Pancreas (tissue), 10 donors: ENCODE measurements around the gene UFSP1. TPM values are rescaled to one million over a fixed set of nuclear protein-coding genes. Genes with fewer than 3 reads are reported as not detected.

Experiments used
- ATAC-seq, 4 donors: fragments of 200-7000 bp; cut with Tn5 transposase; one replicate each; pipeline versions ENCODE4 v1.8.0 to v1.9.1; 2020; ENCODE audit warnings: mild to moderate bottlenecking in 4 of 4, moderate library complexity in 4 of 4
- DNase-seq, 6 donors: peaks; one replicate each; pipeline ENCODE4 v3.0.0-alpha.2; 2020
- FAIRE-seq: peaks from 2 replicates; lab custom pipeline; 2012; peaks lifted over from hg19 to GRCh38; lab: Jason Lieb, UNC
- H3K27ac ChIP-seq, 4 donors: fragments of 200-600 bp; sonication (generic); 1 replicate in 3 of 4; 2 replicates in 1 of 4; pipeline versions ENCODE4 v1.5.0 to v1.8.0; 2020
- H3K27me3 ChIP-seq, 4 donors: fragments of 200-600 bp; one replicate each; pipeline ENCODE4 v1.8.0; 2021
- H3K36me3 ChIP-seq, 3 donors: fragments of 200-600 bp; sonication (generic) in 1 of 3; one replicate each; pipeline versions ENCODE4 v1.5.0 to v1.8.0; 2020 to 2021
- H3K4me1 ChIP-seq, 3 donors: fragments of 200-600 bp; one replicate each; pipeline ENCODE4 v1.8.0; 2021
- H3K4me3 ChIP-seq, 4 donors: fragments of 200-600 bp; sonication (generic) in 2 of 4; one replicate each; pipeline versions ENCODE4 v1.5.0 to v1.8.0; 2020 to 2021
- H3K9me3 ChIP-seq, 4 donors: fragments of 200-600 bp; one replicate each; pipeline ENCODE4 v1.8.0; 2021
- WGBS, 2 donors: extraction: QIAGEN DNeasy Blood & Tissue Kit; methylation state at CpG; one replicate each; pipeline ENCODE4 v1.1.7; 2013; 5-methylcytosine and 5-hydroxymethylcytosine counted together
- intact Hi-C, 3 donors: fragments of 100-400 bp; cut with DNase I; formaldehyde crosslinking; loops; one replicate each; pipeline versions ENCODE4 v1.11.1 to v1.14.2; 2022
- polyA plus RNA-seq, 2 donors: library from polyadenylated mRNA; stranded (reverse); fragments of 200-250 nt; gene quantifications; one replicate each; pipeline ENCODE4 v1.2.3, GENCODE V29; 2013
- total RNA-seq, 6 donors: library from RNA; stranded (reverse); fragmentation: NEBNext Ultra II Directional in 4 of 6; extraction: Animal tissue kit (Norgen Biotek cat#: 25700) in 4 of 6; gene quantifications; one replicate each; pipeline versions ENCODE4 v1.2.1 to v1.2.4, GENCODE V29; 2021 to 2023
- TF ChIP-seq, protein P1 (sequence below), 4 donors: fragments of 200-600 bp; sonication (generic) in 3 of 4; IDR thresholded peaks; one replicate each; pipeline versions ENCODE4 v1.5.0 to v1.8.0; 2021; ENCODE audit warnings: antibody characterized with exemption in 4 of 4
- donor health status: healthy with polysubstance abuse.
- donor health status: DM: no; HTN: no; CAD: no; lungs with moderate emphysema.
- donor health status: DM: no; HTN: no; CAD: no.
- donor health status: control.
- donor health status: control.
- donor health status: Bipolar disorder and iron deficiency.
- donor health status: DM: yes; HTN: yes; CAD: no.
- donor health status: DM: no; HTN: no; CAD: no.
- donor health status: DM: no; HTN: no; CAD: no.
- donor health status: DM: yes; HTN: yes; CAD: no.

UFSP1 gene
- total and polyA plus RNA-seq, 8 donors = 0.83 to 6.3 (median 2.4) TPM

DNA sequence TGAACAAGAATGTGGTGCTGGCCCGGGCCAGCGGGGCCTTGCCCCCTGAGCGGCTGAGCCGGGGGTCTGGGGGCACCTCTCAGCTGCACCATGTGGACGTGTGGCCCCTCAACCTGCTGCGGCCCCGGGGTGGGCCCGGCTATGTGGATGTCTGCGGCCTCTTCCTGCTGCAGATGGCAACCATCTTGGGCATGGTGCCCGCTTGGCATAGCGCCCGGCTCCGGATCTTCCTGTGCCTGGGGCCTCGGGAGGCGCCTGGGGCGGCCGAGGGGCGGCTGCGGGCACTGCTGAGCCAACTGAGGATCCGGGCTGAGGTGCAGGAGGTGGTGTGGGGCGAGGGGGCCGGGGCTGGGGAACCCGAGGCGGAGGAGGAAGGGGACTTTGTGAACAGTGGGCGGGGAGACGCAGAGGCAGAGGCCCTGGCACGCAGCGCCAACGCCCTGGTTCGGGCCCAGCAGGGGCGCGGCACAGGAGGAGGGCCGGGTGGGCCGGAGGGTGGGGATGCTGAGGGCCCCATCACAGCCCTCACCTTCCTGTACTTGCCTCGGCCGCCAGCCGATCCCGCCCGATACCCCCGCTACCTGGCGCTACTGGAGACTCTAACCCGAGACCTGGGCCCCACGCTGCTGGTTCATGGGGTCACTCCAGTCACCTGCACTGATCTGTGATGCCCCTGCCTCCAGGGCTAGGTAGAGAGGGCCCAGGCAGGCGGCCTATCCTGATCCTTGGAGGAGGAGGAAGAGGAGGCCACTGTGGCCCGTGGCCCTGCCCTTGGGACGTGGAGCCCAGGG is 23.4 kb downstream of the UFSP1 start:
- H3K4me1 ChIP-seq = peaks cover 0 to 24% (median 9%) of the 10 kb centered on the region in 3 donors

DNA sequence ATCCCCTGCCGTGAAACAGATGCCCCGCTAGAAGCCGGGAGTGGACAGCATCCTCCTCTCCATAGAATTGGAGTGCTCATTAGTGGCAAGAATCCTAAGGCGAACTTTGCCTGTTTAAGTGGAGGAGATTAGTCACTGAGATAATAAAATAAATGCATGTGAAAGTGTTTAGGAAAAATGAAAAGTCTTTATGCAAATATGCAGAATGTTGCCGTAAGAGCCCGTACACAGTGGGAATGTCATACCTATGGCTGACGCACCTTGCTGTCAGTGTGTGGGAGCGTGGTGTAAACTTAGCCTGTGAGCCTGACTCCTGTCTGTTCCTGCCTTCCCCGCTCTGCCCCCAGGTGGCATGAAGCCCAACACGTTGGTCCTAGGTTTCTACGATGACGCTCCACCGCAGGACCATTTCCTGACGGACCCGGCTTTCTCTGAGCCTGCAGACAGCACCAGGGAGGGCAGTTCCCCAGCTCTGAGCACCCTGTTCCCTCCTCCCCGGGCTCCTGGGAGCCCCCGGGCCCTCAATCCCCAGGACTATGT is 24.1 kb downstream of the UFSP1 start:
- Histone ChIP-seq H3K4me3 (no peak overlapping the region), H3K36me3 (no peaks in the 10 kb centered on the region), H3K4me1 (peaks cover 0 to 24% (median 9%) of the 10 kb centered on the region in 3 donors), H3K9me3 (no peaks in the 10 kb centered on the region), H3K27ac (peak overlapping the region in 2 of 4 donors; percentile 88 to 89), H3K27me3 (no peaks in the 10 kb centered on the region)
- 88 to 90% methylated on average over 17 of the region's 17 CpGs for WGBS, 2 donors
- FAIRE-seq (no peak), ATAC-seq (no peak), DNase-seq (peak in 1 of 6 donors; percentile 16)
- intact Hi-C loops = no loop called here
- TF ChIP-seq, protein P1, sequence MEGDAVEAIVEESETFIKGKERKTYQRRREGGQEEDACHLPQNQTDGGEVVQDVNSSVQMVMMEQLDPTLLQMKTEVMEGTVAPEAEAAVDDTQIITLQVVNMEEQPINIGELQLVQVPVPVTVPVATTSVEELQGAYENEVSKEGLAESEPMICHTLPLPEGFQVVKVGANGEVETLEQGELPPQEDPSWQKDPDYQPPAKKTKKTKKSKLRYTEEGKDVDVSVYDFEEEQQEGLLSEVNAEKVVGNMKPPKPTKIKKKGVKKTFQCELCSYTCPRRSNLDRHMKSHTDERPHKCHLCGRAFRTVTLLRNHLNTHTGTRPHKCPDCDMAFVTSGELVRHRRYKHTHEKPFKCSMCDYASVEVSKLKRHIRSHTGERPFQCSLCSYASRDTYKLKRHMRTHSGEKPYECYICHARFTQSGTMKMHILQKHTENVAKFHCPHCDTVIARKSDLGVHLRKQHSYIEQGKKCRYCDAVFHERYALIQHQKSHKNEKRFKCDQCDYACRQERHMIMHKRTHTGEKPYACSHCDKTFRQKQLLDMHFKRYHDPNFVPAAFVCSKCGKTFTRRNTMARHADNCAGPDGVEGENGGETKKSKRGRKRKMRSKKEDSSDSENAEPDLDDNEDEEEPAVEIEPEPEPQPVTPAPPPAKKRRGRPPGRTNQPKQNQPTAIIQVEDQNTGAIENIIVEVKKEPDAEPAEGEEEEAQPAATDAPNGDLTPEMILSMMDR (IDR thresholded peaks at IDR 0.05) = no peak

More for the DNA sequence above, 23.4 kb downstream of the UFSP1 start:
- FAIRE-seq (no peak), ATAC-seq (peak; percentile 8 to 43 (median 20)), DNase-seq (peak; percentile 59 to 94 (median 82))
- TF ChIP-seq, protein P1 (IDR thresholded peaks at IDR 0.05) = no peak
- Histone ChIP-seq H3K36me3 (peaks cover 0 to 7% (median 6%) of the 10 kb centered on the region in 3 donors), H3K27me3 (no peaks in the 10 kb centered on the region), H3K4me3 (peak overlapping the region in 2 of 4 donors; percentile 86 to 100), H3K9me3 (no peaks in the 10 kb centered on the region), H3K27ac (peak overlapping the region; percentile 87 to 93 (median 88))
- intact Hi-C loops = no loop called here
- 62 to 63% methylated on average over 31 to 46 of the region's 46 CpGs for WGBS, 2 donors

DNA sequence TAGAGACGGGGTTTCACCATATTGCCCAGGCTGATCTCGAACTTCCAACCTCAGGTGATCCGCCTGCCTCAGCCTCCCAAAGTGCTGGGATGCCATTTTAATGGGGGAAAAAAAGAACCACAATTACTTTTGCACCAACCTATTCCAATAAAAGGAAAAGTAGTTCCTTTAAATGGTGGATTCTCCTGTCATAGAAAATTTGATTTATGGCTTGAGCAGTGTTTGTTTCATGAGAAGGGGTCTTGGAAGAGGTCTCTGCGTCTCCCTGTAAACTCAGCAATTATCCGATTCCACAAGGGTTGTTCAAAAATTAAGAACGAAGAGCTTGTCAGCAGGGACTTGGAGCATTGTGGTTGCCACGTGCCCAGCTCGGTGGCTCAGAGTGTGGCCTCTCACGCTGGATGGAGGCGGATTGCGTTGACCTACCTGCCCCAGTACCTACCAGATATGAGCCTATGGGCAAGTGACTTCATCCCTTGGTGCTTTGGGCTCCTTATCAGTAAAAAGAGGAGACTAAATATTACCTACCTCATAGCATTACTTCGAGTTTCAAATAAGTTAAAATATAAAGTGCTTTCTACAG is 25.2 kb downstream of the UFSP1 start:
- no peak overlapping the region for H3K4me3 ChIP-seq
- H3K9me3 ChIP-seq = no peaks in the 10 kb centered on the region
- H3K36me3 ChIP-seq = no peaks in the 10 kb centered on the region
- H3K27me3 ChIP-seq = no peaks in the 10 kb centered on the region
- intact Hi-C loops = no loop called here
- H3K4me1 ChIP-seq = peaks cover 0 to 24% (median 9%) of the 10 kb centered on the region in 3 donors
- FAIRE-seq (no peak), ATAC-seq (no peak), DNase-seq (peak in 1 of 6 donors; percentile 26)
- WGBS, 2 donors = 87 to 90% methylated on average over 12 of the region's 12 CpGs
- H3K27ac ChIP-seq = no peak overlapping the region
- TF ChIP-seq, protein P1 (IDR thresholded peaks at IDR 0.05) = no peak

DNA sequence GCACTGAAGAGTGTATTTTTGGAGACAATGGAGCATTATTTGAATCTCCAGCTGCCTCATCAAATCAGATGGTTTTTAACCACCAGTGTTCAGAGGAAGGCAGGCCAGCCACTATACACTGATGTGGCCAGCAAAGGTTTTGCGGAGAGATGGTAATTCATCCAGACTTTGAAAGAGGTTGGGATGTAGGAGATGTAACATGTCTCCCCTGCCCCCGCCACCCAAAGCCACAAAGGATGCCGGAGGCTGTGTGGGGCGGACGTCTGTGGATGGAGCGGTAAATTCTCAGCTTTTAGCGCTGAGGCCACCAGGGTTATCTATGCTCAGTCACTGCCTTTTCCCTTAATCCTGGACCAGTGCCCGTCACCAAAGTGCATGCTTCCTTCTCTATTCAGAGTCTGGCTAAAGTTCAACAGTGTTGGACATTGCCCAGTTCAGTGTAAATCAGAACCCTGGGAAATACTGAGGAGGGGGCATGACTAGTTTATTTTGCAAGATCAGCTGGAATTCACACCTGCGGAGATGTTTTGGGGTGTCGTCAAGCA is 26.0 kb downstream of the UFSP1 start:
- peak in 1 of 4 donors; percentile 23 for ATAC-seq
- intact Hi-C loops = no loop called here
- H3K9me3 ChIP-seq = no peaks in the 10 kb centered on the region
- no peak overlapping the region for H3K27ac ChIP-seq
- H3K36me3 ChIP-seq = no peaks in the 10 kb centered on the region
- no peak overlapping the region for H3K4me3 ChIP-seq
- H3K27me3 ChIP-seq = no peaks in the 10 kb centered on the region
- 45 to 46% methylated on average over 10 of the region's 10 CpGs for WGBS, 2 donors
- DNase-seq = peak in 2 of 6 donors; percentile 31 to 60
- peaks cover 0 to 19% (median 9%) of the 10 kb centered on the region in 3 donors for H3K4me1 ChIP-seq
- TF ChIP-seq, protein P1 (IDR thresholded peaks at IDR 0.05) = no peak
- FAIRE-seq = no peak
